Chondrocyte (in vitro differentiated cells): Measurements from ENCODE around the gene DDX25. TPM values are rescaled to one million over a fixed set of nuclear protein-coding genes. Genes with fewer than 3 reads are reported as not detected.

Experiments used
- DNase-seq: peaks from one replicate; pipeline ENCODE4 v3.0.0; 2021; ENCODE audit warnings: mixed read lengths, low spot score
- H3K27ac Mint-ChIP-seq: one replicate; pipeline ENCODE4 v1.8.0; 2021; ENCODE audit warnings: mild to moderate bottlenecking, moderate library complexity, mixed read lengths; ENCODE audit not compliant: unreplicated experiment
- H3K27me3 Mint-ChIP-seq: 2 replicates; pipeline ENCODE4 v1.8.0; 2021; ENCODE audit warnings: low read depth, mixed read lengths
- H3K36me3 Mint-ChIP-seq: 2 replicates; pipeline ENCODE4 v1.8.0; 2021; ENCODE audit warnings: low read depth, mixed read lengths
- H3K4me1 Mint-ChIP-seq: 2 replicates; pipeline ENCODE4 v1.8.0; 2021; ENCODE audit warnings: low read depth, mild to moderate bottlenecking, mixed read lengths
- H3K4me3 Mint-ChIP-seq: one replicate; pipeline ENCODE4 v1.8.0; 2021; ENCODE audit warnings: mild to moderate bottlenecking, moderate library complexity, mixed read lengths; ENCODE audit not compliant: unreplicated experiment
- H3K9me3 Mint-ChIP-seq: 2 replicates; pipeline ENCODE4 v1.8.0; 2021; ENCODE audit warnings: low read depth, mixed read lengths
- CTCF ChIP-seq: fragments of 200-600 bp; sonication (generic); IDR thresholded peaks from 2 replicates; pipeline ENCODE4 v1.5.0; 2021; ENCODE audit warnings: antibody characterized with exemption, mild to moderate bottlenecking, moderate library complexity
- total RNA-seq: library from RNA; stranded (reverse); gene quantifications from 3 replicates; pipeline ENCODE4 v1.2.1, GENCODE V29; 2021

Gene DDX25
- total RNA-seq, 1 donor from 2014 or later: not detected

- Mint-ChIP-seq H3K27ac (peak overlapping the region; percentile 61), H3K9me3 (no peaks in the 10 kb centered on the region), H3K4me1 (peaks cover 26% of the 10 kb centered on the region), H3K27me3 (peaks cover 2% of the 10 kb centered on the region), H3K4me3 (peak overlapping the region; percentile 76), H3K36me3 (no peaks in the 10 kb centered on the region)
- no peak for TF ChIP-seq CTCF
- no peak for DNase-seq
Measured at GRCh38 chr11:125886997-125887372, 17.3 kb upstream of the DDX25 start.

DNA sequence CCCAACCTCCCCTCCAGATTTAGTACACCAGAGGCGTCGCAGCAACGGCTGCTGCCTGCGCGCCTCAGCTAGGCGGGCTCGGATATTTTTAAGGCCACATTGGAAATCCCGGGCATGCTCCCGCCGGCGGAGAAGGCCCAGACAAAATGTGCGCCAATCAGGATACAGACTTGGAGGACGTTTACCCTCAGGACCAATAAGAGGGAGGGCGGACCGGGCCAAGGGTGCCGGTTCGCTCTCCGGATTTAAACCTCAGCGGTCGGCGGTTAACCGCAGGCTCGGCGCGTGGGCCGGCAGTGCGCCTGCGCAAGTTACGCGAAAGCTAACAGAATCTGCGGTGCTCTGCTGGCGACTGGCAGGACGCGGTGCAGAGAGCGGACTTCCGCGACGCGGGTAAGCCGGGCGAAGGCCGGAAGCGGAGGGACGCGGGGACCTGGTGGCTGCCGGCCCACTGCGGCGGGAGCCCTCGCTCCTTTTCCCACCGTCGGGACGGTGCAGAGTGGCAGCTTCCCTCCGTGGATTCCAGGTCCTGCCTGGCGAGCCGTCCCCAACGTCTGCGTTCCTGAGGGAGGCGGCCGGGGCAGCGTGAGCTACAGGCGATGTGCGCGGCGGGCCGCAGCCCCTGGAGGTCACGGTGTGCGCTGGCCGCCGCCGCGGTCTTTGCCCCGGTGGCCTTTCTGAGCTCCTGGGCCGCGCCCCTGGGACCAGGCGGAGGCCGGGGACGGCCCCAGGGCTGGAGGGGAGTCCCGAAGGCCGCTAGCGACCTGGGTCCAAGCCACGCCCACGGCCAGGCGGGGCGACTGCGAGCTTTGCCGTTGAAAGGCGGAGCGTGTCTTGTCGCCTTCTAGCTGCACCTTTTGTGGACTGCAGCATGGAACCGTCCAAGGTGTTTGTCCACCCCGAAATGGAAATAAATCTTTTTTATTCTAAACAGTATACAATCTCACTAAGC is 16.7 kb upstream of the DDX25 start, which contains the start of gene HYLS1:
TSS of gene HYLS1 (plus strand) at position 296 of the 952 bp plus-strand sequence. CDS start 11,701 bp downstream, outside the sequence.
- no peaks in the 10 kb centered on the region for H3K27me3 Mint-ChIP-seq
- H3K27ac Mint-ChIP-seq: peak within 1 kb of the TSS; percentile 61
- DNase-seq: peak; percentile 96
- TF ChIP-seq CTCF: peak; percentile 60
- H3K9me3 Mint-ChIP-seq: no peaks in the 10 kb centered on the region
- peak within 1 kb of the TSS; percentile 76 for H3K4me3 Mint-ChIP-seq
- H3K36me3 Mint-ChIP-seq: no peaks in the 10 kb centered on the region
- H3K4me1 Mint-ChIP-seq: peaks cover 33% of the 10 kb centered on the region

DNA sequence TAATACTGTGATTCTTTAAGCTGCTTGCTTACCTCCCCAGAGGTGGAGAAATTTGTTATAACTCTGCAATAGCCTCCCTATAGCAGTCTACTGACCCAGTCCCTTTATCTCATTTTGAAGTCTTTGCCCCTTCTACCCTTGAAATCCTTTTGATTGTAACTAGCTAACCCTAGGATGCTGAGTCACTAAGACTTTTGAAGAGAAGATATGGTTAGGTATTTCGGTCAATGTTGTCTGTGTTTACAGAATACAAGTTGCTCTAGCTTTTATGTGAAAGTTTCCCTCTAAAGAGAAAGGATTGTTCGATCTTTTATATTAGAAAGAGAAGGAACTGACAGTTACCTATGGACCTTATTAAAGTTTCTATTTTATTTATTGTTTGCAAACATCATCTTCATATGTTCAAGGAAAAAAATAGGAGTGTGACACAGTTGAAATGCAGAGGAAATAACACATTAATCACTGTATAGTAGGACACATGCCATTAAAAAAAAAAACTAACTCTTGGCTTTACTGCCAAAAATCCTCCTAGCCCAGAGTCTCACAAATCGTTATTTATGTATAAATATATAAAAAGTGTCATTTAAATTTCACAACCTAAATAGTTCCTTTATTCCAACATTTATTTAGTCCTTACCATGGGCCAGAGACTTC is 13.7 kb upstream of the DDX25 start:
- Mint-ChIP-seq H3K9me3 (no peaks in the 10 kb centered on the region), H3K4me1 (peaks cover 36% of the 10 kb centered on the region), H3K27ac (no peak overlapping the region), H3K27me3 (no peaks in the 10 kb centered on the region), H3K36me3 (peaks cover 5% of the 10 kb centered on the region), H3K4me3 (no peak overlapping the region)
- no peak for TF ChIP-seq CTCF
- no peak for DNase-seq

- DNase-seq: no peak
- no peaks in the 10 kb centered on the region for H3K27me3 Mint-ChIP-seq
- peaks cover 5% of the 10 kb centered on the region for H3K36me3 Mint-ChIP-seq
- no peak for TF ChIP-seq CTCF
- H3K4me1 Mint-ChIP-seq: peaks cover 45% of the 10 kb centered on the region
- no peak overlapping the region for H3K4me3 Mint-ChIP-seq
- H3K9me3 Mint-ChIP-seq: no peaks in the 10 kb centered on the region
- peak overlapping the region; percentile 27 for H3K27ac Mint-ChIP-seq
Measured at GRCh38 chr11:125892071-125892470, 12.2 kb upstream of the DDX25 start.

- DNase-seq: no peak
- no peak for TF ChIP-seq CTCF
- Mint-ChIP-seq H3K4me1 (peaks cover 51% of the 10 kb centered on the region), H3K4me3 (no peak overlapping the region), H3K27me3 (no peaks in the 10 kb centered on the region), H3K27ac (no peak overlapping the region), H3K9me3 (no peaks in the 10 kb centered on the region), H3K36me3 (peaks cover 5% of the 10 kb centered on the region)
Measured at GRCh38 chr11:125892994-125893393, 11.3 kb upstream of the DDX25 start.
